Neural cell (in vitro differentiated cells): Measurements from ENCODE around the gene FOXJ3.

Experiments
- CTCF ChIP-seq: fragments of 450-650 bp; IDR thresholded peaks from 2 replicates; pipeline ENCODE4 v1.5.1; 2014; ENCODE audit warnings: antibody characterized with exemption, mild to moderate bottlenecking, moderate library complexity; ENCODE audit not compliant: poor library complexity, severe bottlenecking
- EP300 ChIP-seq: fragments of 450-650 bp; conservative IDR thresholded peaks from 2 replicates; pipeline ENCODE4 v1.6.1; 2014; ENCODE audit warnings: antibody characterized with exemption, mild to moderate bottlenecking, moderate library complexity; ENCODE audit not compliant: poor library complexity, severe bottlenecking
- EZH2 ChIP-seq: fragments of 200-600, 300-800 bp; shearing (Covaris generic), sonication (generic); IDR thresholded peaks from 2 replicates; pipeline ENCODE4 v1.6.1; 2014; ENCODE audit warnings: antibody characterized with exemption, low read length, borderline replicate concordance, mild to moderate bottlenecking; ENCODE audit not compliant: insufficient read depth, poor library complexity, severe bottlenecking
- MXI1 ChIP-seq: fragments of 450-650 bp; conservative IDR thresholded peaks from 2 replicates; pipeline ENCODE4 v1.6.1; 2014; ENCODE audit warnings: antibody characterized with exemption, mild to moderate bottlenecking; ENCODE audit not compliant: poor library complexity, severe bottlenecking
- POLR2AphosphoS5 ChIP-seq: IDR thresholded peaks from 2 replicates; pipeline ENCODE4 v1.6.1; 2012
- RAD21 ChIP-seq: fragments of 450-650 bp; conservative IDR thresholded peaks from 2 replicates; pipeline ENCODE4 v1.6.1; 2014; ENCODE audit warnings: antibody characterized with exemption, mild to moderate bottlenecking, moderate library complexity
- SMC3 ChIP-seq: fragments of 450-650 bp; conservative IDR thresholded peaks from 2 replicates; pipeline ENCODE4 v1.6.1; 2014; ENCODE audit warnings: antibody characterized with exemption, mild to moderate bottlenecking, moderate library complexity; ENCODE audit not compliant: poor library complexity
- TAF1 ChIP-seq: IDR thresholded peaks from 2 replicates; pipeline ENCODE4 v1.6.1; 2012; ENCODE audit warnings: low read depth
- TF ChIP-seq, protein P1 (sequence below): IDR thresholded peaks from 2 replicates; pipeline ENCODE4 v1.6.1; 2012; ENCODE audit warnings: borderline replicate concordance

DNA sequence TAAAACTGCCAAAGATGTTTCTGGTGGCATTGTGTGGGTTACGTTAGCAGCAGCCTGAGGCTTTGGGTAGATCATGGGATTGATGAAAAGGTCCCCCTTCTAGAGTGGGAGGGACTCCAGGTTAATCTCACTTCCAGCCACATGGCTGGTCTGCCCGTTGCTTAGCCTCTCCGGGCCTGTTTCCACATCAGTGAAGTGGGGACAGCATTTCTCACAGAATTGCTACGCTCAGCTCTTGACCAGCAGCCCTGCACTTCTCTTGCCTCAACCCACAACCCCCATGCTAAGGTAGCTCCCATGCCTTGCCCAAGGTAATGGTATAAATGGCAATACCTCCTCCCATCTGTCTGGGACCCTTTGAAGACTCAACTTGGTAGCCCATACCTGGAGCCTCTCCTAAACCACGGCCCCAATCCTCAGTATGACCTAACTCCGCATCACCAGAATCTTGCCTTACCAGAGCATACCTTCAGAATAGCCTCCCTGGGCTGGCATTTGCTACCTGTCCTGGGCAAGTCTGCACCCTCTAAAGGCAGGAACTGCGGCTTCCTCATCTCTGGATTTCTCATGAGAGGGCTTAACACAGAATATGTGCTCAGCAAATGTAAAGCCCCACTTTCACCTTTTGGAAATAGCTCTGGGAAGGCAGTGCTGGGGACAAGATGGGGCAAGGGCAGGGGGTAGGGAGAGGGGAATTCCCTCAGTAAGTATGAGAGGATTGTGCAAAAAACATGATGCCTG lies 159.6 kb downstream of the FOXJ3 start:
- TF ChIP-seq EZH2 (no peak), EP300 (no peak), CTCF (no peak), SMC3 (no peak), POLR2AphosphoS5 (no peak), TAF1 (no peak), RAD21 (no peak), MXI1 (no peak)
- TF ChIP-seq, protein P1, sequence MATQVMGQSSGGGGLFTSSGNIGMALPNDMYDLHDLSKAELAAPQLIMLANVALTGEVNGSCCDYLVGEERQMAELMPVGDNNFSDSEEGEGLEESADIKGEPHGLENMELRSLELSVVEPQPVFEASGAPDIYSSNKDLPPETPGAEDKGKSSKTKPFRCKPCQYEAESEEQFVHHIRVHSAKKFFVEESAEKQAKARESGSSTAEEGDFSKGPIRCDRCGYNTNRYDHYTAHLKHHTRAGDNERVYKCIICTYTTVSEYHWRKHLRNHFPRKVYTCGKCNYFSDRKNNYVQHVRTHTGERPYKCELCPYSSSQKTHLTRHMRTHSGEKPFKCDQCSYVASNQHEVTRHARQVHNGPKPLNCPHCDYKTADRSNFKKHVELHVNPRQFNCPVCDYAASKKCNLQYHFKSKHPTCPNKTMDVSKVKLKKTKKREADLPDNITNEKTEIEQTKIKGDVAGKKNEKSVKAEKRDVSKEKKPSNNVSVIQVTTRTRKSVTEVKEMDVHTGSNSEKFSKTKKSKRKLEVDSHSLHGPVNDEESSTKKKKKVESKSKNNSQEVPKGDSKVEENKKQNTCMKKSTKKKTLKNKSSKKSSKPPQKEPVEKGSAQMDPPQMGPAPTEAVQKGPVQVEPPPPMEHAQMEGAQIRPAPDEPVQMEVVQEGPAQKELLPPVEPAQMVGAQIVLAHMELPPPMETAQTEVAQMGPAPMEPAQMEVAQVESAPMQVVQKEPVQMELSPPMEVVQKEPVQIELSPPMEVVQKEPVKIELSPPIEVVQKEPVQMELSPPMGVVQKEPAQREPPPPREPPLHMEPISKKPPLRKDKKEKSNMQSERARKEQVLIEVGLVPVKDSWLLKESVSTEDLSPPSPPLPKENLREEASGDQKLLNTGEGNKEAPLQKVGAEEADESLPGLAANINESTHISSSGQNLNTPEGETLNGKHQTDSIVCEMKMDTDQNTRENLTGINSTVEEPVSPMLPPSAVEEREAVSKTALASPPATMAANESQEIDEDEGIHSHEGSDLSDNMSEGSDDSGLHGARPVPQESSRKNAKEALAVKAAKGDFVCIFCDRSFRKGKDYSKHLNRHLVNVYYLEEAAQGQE, result no peak
